NCI-H1417 treated with DMSO at 0.1 percent for 48 hours (cell line): ENCODE measurements around the gene RAB8A.
"Not testable (repeated sequence)": the region's sequence is repeated elsewhere in the genome, so short reads cannot be mapped to it uniquely, and the experiment has no call there.

ENCODE experiments used
- DNase-seq: peaks from one replicate; lab custom pipeline; 2025; lab: John Stamatoyannopoulos, UW

Gene RAB8A

DNA sequence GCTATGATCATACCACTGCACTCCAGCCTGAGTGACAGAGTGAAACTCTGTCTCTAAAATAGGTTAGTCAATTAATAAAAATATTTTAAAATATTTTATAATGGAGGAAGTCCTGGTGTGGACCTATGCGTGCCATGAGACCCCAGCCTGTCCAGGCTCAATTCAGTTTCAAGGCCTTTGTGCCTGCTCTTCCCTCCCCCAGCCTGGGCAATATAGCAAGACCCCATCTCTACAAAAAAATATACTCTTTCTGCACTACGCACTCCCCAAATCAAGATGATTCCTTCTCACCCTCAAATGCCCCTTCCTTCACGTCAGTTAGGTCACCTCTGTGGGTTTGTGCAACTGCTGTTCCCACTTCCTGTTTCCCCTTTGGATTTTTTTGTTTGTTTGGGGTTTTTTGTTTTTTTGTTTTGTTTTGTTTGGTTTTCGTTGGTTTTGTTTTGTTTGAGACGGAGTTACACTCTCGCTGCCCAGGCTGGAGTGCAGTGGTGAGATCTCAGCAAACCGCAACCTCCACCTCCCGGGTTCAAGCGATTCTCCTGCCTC lies 30.4 kb downstream of the RAB8A start:
- DNase-seq = no peak

- DNase-seq = no peak
Observed at GRCh38 chr19:16143399-16144215, 31.9 kb downstream of the RAB8A start, which contains the start of gene HSH2D. HSH2D (plus strand) TSS chr19:16143685; CDS start chr19:16148751, 5,066 bp downstream.

DNA sequence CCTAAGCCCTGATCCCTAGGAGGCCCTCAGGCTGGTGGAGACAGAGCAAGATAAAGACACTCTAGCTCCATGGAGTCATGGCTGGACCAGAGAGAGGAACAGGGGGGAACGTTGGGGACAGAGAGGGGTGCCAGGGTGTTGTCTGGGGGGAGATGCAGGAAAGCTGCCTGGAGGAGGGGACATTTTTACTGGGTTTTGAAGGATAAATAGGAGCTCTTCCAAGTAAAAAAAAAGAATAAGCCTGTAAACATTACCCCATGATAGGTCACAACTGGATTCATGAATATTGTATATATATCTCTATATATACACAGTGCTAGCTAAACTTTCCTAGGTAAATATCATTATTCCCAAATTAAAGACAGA lies 32.5 kb downstream of the RAB8A start:
- DNase-seq = no peak

GRCh38 chr19:16146112-16146511 lies 34.4 kb downstream of the RAB8A start:
- no peak for DNase-seq

DNA sequence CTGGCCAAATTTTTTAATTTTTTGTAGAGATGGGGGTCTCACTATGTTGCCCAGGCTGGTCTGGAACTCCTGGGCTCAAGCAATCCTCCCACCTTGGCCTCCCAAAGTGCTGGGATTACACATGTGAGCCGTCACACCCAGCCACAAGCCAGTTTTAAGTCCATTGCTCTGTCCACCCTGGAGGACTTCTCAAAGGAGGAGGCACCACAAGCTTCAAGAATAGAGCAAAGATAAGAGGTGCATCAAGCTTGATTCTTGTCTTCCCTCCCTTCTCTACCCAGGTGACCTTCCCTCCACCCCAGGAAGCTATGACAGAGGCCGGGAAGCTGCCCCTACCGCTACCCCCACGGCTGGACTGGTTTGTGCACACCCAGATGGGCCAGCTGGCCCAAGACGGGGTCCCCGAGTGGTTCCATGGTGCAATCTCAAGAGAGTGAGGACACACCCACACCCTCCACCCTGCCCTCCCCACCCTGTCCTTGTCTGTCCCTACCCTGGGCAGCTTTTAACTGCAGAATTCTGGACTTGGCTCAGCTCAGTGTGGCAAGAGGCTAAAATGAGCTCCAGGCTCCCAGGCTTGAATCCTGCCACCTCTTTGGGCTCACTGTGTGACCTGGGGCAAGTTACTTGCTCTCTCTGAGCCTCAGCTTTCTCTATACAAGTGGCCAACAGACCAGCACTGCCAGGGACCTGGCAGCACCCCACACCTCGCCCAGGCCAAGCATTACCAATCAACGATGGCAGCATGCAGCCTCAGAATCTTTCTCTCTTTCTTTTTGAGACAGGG lies 36.9 kb downstream of the RAB8A start:
- no peak for DNase-seq

GRCh38 chr19:16153582-16154336 lies 42.1 kb downstream of the RAB8A start:
- DNase-seq = no peak

DNA sequence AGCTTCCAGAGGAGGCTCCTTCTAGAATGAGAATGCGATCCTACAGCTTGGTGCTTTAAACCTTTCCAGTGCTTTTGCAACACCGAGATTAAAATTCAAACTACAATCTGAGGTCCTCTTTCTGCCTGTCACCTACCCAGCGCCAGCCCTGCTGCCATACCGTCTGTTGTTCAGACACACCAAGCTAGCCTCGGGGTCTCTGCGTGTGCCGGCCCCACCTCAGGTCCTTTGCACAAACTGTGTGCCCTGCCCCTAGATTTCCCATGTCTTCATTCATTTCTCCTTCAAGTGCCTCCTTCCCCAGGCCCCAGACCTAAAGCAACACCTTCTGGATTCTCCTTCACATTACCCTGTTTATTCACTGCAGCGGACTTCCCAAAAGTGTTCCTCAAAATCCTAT lies 42.9 kb downstream of the RAB8A start:
- DNase-seq = no peak

DNA sequence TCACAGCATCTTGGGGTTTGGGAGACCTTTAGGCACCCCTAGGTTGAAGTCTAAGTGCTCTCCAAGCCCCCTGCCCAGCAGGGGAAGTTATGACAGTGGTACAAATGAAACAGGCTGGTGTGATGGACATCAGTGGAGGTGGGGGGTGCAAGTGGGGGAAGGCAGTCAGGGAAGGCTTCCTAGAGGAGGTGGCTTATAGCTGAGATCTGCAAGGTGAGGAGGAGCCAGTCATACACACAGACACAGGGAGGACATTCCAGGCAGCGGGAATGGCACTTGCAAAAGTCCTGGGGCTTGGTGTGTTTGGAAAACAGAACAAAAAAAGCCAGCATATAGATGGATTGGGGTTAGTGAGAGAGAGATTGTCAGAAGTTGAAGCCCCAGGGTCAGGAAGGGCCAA lies 43.4 kb downstream of the RAB8A start:
- DNase-seq = no peak

- DNase-seq = no peak
Observed at GRCh38 chr19:16156904-16157303, 45.2 kb downstream of the RAB8A start.

- no peak for DNase-seq
Observed at GRCh38 chr19:16157601-16158000, 45.9 kb downstream of the RAB8A start.

- DNase-seq = no peak
Observed at GRCh38 chr19:16159655-16160054, 48.0 kb downstream of the RAB8A start.

- no peak for DNase-seq
Observed at GRCh38 chr19:16160445-16160942, 48.8 kb downstream of the RAB8A start.

DNA sequence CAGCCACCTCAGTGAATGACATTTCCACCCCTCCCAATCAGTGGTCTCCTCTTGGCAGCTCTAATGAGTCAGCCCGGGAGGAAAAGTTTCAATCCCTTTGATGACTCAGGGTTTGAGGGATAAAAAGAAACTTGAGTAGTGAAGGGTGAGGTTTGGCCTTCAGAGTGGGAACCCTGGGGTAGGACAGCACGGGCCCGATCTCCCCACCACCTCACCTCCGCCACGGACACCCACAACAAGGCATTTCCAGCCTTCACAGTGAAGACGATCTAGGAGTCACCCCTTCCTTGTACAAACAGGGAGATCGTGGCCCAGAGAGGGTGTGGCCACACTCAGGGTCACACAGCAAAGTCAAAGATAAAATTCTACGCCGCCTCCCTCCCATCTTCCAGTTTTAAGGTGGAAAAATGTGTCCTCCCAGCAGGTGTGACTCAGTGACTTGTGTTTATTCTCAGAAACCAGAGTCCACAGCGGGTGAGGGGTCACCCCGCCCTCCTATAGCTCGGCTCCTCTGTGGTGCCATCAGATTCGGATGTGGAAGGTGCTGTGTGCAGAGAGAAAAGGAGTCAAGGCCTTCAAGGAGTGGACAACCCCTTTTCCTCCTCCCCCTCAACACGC lies 49.4 kb downstream of the RAB8A start:
- DNase-seq = no peak

DNA sequence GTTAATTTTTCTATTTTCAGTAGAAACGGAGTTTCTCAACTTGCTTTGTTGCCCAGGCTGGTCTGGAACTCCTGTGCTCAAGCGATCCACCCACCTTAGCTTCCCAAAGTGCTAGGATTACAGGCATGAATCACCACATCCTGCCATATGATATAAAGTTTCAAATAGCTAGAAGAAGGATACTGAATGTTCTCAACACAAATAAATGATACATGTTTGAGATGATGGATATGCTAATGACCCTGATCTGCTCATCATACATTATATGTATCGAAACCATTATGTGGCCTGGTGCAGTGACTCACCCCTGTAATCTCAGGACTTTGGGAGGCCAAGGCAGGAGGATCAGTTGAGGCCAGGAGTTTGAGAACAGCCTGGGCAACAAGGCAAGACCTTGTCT lies 50.2 kb downstream of the RAB8A start:
- no peak for DNase-seq

DNA sequence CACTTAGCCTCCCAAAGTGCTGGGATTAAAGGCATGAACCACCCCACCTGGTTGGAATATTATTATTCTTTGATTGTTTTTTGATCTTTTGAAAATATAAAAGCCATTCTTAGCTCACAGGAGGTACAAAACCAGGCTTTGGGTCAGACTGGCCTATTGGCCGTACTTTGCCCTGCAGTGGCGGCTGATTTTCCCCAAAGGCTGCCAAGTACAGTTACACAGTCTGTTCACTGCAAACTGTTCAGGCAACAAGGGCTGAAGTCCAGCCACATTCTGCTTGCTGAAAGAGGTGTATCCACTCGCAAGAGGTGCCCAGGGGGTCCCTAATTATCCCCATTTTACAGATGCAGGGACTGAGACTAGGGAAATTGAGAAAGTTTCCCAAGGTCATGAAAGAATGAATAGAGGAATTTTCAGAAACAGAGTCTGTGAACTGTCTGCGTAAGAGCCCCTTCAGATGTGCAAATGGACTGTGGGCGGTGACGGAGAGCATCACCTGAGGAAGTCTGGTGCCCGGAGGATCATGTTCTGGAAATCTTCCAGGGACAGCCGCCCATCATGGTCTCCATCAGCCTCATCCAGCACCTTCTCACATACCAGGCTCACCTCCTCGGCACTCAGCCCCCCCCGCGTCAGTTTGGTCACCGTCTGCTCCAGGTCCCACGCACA lies 52.7 kb downstream of the RAB8A start:
- DNase-seq = no peak

GRCh38 chr19:16166417-16166816 lies 54.7 kb downstream of the RAB8A start:
- DNase-seq = no peak

DNA sequence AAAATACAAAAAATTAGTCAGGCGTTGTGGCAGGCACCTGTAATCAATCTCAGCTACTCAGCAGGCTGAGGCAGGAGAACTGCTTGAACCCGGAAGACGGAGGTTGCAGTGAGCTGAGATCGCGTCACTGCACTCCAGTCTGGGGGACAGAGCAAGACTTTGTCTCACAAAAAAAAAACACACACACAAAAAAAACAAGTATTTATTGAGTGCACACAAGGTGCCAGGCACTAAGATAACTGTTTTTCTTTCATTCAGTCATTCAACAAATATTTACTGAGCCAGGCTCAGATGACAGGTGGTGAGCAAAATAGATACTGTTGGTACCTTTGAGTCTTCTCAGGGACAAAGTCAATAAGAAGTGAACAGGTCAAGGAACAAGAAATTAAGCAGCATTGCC lies 55.4 kb downstream of the RAB8A start:
- no peak for DNase-seq

DNA sequence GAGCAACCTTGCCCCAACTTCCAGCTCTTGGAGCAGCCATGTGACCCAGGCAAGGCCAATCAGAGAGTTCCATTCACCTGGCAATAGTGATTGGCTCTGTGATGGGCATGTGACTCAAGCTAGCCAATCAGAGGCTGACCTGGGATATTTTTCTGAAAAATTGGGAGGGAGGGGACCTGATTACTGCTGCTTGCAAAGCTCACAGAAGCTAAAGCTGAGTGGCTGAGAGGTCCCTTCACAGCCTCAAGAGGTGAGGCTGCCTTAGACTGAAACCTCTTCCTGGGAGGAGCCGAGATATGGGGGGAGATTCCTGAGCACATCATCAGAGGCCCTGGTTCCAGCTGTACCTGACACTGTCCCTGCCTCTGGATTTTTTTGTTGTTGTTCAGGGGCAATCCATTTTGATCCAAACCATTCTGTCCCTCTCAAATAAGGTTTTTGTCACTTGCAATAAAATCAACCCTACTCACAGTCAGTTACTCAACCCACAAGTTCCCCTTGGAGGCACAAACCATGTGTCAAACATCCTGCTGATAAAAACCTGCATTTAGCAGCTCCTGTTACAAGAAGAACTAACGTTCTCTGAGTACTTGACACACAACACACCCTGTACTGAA lies 56.9 kb downstream of the RAB8A start:
- no peak for DNase-seq

GRCh38 chr19:16170134-16170533 lies 58.4 kb downstream of the RAB8A start:
- DNase-seq = no peak

GRCh38 chr19:16175954-16176353 lies 64.3 kb downstream of the RAB8A start:
- no peak for DNase-seq

- DNase-seq = not testable (repeated sequence)
Observed at GRCh38 chr19:16178866-16179265, 67.2 kb downstream of the RAB8A start.
